ENCODE data around the gene SLAMF1.

Gene SLAMF1

GRCh38 chr1:160625321-160625720 lies 21.5 kb downstream of the SLAMF1 start:
- no peak for DNase-seq (ENCODE audit: low read depth, low spot score)

- DNase-seq (ENCODE audit: low read depth, low spot score): no peak
These were observed 22.4 kb downstream of the SLAMF1 start for GRCh38 chr1:160624464-160624863.

- no peak for DNase-seq (ENCODE audit: low read depth, low spot score)
These were observed 23.0 kb downstream of the SLAMF1 start for GRCh38 chr1:160623862-160624261.

DNA sequence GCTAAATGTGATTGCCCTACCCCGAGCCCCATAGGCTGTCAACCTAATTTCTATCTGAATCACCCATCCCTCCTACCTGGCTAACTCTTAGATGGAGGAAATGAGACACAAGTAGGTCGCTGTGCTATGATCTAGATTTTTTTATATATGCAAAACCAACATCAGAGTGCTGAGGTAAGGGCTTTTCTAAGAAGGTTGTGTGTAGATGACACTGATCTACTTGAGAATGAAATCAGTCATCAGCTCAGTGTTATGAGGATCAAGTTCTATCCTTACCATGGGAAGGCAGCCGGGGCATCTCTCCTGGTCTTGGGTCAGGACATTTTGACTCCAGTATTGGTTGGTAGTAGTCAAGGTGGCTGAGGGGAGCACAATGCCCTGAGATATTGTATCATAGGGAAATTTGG lies 23.6 kb downstream of the SLAMF1 start:
- DNase-seq (ENCODE audit: low read depth, low spot score): no peak

DNA sequence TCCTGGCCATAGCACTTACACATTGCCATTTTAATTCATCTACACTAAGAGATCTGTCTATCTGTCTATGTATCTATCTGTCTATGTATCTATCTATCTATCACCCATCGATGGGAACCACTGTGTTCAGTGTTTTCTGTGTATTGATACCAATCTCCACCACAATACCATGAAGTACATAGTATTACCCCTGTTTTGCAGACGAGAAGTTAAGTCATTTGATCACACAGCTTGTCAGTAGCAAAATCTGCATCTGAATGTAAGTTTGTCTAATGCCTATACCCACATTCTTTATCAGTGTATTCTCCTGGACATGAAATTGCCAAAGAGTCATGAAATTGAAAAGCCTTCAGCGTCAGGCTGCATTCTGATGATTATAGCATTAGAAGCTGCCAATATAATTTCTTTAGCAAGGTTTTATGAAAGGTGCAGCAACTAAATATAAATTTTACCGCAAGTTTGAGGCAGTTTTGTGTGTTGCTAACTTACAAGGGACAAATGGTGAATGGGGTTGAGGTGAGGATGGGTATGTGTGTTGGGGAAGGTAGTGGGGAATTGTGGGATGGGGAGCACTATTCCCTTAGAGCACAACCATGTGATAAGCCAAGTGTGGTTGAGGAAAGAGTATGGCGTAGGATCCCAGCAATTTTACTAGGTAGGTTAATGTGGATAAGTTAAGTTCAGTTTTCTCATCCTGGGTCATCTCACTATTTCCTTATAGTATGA lies 24.2 kb downstream of the SLAMF1 start:
- DNase-seq (ENCODE audit: low read depth, low spot score): no peak

DNA sequence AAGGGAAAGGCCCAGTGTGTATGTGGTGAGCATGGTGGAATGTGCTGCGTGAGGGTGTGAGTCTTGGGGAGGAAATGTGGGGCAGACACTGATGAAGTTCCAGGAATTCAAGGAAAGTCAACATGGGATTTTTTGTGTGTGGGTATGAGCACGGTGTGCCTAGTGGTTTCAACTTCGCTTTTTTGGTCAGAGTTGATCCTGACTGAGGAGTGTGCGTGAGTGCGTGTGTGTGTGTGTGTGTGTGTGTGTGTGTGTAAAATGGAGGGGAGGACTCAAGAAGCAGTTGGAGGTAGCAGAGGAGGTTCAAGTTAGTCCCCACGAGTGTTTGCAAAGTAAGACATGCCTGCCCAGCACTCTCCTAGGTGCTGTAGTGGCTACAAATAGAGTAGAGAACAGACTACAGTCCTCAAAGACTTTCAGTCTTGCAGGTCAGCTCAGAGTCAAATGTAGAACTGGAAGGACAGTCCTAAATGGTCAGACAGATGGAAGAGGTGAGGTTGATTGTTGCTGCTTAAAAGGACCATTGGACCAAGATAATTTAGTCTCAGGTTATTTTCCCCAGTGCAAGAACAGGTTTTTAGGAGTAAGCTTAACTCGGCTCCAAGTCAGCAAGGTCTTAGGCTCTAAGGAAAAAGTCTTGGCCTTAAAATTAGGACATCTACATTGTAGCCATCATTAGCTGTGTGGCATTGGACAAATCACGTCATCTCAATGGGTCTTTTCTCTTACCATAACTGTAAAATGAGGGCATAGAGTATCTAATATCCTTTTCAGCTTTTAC lies 25.0 kb downstream of the SLAMF1 start:
- DNase-seq (ENCODE audit: low read depth, low spot score): no peak

DNA sequence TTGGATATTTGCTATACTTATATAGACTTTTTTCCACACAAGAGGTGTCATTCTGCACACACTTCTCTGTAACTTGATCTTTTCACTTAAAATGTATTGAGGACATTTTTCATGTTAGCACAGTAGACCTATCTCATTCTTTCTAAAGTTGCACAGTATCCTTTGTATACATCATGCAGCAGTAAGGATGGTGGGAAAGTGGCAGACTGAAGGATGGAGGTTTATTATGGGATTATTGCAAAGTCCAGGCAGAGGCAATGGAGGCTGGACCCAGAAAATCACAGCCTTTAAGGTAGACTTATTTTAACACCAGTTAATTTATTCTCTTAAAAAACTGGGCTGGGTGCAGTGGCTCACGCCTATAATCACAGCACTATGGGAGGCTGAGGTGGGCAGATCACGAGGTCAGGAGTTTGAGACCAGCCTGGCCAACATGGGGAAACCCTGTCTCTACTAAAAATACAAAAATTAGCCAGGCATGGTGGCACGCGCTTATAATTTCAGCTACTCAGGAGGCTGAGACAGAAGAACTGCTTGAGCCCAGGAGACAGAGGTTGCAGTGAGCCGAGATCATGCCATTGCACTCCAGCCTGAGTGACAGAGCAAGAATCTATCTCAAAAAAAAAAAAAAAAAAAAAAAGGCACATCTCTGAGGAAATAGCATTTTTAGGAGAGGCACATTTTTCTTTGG lies 25.8 kb downstream of the SLAMF1 start:
- DNase-seq (ENCODE audit: low read depth, low spot score): no peak

DNA sequence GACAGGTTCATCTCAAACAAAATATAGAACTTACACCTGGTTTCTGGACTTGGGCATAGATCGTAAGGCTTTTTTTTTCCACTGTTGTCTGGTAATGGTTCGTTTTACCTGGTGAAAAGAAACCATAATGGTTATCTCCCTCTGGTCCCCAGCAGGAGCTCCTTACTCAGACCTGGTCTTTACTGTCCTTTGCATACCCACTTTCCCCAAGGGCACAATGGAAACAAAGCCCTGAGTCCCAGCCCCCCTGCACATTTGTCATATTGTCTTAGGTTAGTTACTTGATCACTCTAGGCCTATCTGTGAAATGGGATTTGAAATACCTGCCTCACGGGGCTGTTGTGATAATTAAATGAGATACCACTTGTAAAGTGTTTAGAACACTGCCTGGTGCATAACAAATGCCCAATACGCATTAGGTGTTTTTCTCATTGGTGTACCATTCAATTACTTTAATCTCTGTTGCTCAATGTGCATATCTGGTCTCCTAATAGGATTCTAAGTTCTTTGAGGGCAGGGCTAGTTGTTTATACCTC lies 27.0 kb downstream of the SLAMF1 start:
- DNase-seq (ENCODE audit: low read depth, low spot score): no peak

GRCh38 chr1:160618763-160619274 lies 28.0 kb downstream of the SLAMF1 start:
- no peak for DNase-seq (ENCODE audit: low read depth, low spot score)

DNA sequence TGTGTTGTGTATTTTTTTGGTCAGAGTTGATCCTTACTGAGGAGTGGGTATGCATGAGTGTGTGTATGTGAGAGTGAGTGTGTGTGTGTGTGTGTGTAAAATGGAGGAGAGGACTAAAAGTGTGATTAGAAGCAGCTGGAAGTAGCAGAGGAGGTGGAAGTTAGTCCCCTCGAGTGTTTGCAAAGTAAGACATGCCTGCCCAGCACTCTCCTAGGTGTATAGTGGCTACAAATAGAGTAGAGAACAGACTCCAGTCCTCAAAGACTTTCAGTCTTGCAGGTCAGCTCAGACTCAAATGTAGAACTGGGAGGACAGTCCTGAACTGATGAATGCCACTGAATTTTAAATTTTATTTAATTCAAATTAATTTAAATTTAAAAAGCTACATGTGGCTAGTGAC lies 28.5 kb downstream of the SLAMF1 start:
- DNase-seq (ENCODE audit: low read depth, low spot score): no peak

- no peak for DNase-seq (ENCODE audit: low read depth, low spot score)
These were observed 31.2 kb downstream of the SLAMF1 start for GRCh38 chr1:160615660-160616059.

DNA sequence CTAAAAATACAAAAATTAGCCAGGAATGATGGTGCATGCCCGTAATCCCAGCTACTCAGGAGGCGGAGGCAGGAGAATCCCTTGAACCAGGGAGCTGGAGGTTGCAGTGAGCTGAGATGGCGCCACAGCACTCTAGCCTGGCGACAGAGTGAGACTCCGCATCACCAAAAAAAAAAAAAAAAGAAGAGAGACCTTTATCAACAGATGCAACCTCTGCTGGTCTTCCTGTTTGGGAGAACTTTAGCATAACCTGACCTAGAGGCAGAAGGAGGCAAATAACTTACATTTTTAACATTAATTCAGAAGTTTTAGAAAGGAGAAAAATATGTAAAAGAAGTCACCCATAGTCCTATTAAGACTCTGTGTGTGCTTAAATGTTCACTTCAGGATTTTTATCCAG lies 32.4 kb downstream of the SLAMF1 start:
- DNase-seq (ENCODE audit: low read depth, low spot score): no peak

DNA sequence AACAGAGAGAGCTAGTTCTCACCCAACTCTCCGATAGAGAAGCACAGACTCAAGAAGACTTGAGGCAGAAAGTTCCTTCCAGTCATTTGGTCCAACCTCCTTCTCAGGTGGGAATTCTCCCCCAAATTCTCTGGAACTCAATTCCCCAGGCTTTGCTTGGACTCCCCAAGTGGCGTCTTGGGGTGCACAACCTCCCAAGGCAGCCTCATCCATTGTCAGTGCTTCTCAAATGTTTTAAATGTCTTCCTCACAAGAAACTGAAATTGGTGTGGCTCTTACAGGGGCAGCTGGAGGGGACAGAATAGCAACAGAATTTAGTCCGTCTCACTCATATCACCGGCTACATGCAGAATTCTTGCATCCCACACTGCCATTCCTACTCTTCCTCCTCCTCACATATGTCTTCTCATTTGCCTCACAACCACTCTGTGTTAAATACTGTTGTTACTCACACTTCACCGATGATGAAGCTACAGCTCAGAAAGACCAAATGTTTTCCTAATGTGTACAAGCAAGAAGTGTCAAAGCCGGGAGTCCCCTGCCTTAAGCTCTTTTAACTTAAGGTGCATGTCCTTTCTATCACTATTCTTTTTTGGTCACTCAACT lies 34.1 kb downstream of the SLAMF1 start:
- no peak for DNase-seq (ENCODE audit: low read depth, low spot score)

DNA sequence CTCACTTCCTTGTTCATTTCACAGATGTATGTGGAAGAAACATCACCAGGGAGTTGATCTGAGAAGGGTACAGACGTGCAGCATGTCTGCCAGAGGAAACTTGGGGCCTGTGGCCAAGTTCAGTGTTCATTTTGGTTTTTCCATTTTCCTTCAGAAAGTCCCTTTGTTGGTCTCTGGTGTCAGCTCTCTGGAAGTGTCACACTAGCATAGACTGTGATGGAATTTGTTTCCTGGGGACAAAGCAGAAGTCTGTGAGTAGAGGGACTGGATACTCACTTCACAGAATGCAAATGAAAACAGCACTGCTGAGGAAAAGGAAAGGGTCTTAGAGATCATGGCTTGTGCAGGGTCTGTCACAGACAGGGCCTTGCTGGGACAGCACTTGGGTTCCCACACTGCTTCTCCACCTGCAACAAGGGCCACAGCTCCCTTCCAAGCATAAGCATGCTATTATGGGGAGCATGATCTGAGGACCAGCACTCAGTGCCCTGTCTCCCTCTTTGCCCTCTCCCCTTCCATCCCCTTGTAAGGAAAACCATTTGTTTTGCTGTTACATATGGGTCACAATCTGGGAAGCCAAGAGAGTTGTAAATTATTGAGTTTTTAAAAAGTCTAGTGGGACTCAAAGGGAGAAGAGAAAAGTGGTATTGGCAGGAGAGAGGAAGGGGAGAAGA lies 36.1 kb downstream of the SLAMF1 start:
- no peak for DNase-seq (ENCODE audit: low read depth, low spot score)

DNA sequence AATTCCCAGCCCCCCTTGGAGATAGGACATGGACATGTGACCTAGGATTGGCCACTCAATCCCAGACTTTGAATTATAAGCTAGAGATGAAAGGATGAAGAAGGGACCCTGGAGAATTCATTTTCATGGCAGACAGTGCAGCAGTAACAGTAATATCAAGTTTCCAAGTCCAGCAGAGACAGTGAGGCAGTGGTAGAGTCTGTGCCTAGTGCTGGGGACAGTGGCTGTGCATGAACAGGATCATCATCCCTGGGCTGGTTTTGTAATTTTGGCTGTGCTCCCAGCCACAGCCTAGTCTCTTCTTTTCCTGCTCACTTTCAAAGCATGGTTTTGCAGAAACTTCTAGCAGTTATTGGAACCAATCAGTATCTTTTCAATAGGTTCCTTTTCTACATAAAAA lies 37.9 kb downstream of the SLAMF1 start:
- DNase-seq (ENCODE audit: low read depth, low spot score): no peak

GRCh38 chr1:160608514-160608913 lies 38.3 kb downstream of the SLAMF1 start:
- DNase-seq (ENCODE audit: low read depth, low spot score): no peak

DNA sequence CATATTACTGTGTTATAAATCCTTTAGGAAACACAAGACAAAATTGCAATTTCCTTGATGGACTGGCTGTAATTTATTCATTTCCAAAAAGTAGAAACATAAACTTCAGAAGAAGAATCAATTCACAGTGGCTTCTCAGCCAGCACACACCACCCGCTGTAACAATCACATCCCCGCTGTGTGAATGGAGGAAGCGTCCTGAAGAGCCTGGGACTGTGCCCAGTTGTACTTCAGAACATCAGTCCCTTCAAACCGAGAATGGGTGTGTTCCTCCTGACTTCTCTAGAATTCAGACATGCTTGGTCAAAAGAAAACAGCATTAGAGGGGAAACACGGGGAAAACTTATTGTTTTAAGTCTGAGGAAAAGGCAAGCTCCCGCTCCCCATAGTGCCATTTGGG lies 38.8 kb downstream of the SLAMF1 start:
- DNase-seq (ENCODE audit: low read depth, low spot score): no peak

DNA sequence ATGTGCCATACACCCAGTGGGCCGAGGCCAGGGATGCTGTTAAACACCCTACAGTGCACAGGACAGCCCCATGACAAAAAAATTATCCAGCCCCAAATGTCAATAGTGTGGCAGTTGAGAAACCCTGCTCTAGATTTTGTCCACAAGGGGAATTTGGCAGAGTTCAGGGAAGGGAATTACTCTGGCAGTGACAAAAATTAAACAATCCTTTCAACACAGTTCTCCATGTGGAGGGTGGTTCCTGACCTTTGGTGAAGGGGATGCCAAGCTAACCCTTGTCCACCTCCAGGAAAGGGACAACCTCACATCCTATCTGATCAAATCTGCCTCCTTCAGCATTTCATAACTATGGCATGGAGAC lies 39.2 kb downstream of the SLAMF1 start:
- no peak for DNase-seq (ENCODE audit: low read depth, low spot score)

- DNase-seq (ENCODE audit: low read depth, low spot score): peak; percentile 30
These were observed 39.7 kb downstream of the SLAMF1 start for GRCh38 chr1:160607011-160607671.

- no peak for DNase-seq (ENCODE audit: low read depth, low spot score)
These were observed 40.2 kb downstream of the SLAMF1 start for GRCh38 chr1:160606611-160607010.
